Activated CD4-positive, CD25-positive, alpha-beta regulatory T cell treated with anti-CD3 and anti-CD28 coated beads, Interleukin-2, amount 50 U/mL, for 24 hours (primary cell): Measurements from ENCODE around the gene ALDH1A1.

Experiments
- ATAC-seq, 2 donors: fragments of 150-1000 bp; cut with Tn5 transposase; one replicate each; pipeline ENCODE4 v1.10.0; 2021; ENCODE audit warnings: mild to moderate bottlenecking in 1 of 2, moderate library complexity in 1 of 2

The ALDH1A1 gene

GRCh38 chr9:72952914-72953313 is at the start of gene ALDH1A1:
Gene ALDH1A1 (minus strand): TSS chr9:72953053. CDS start chr9:72953000, 53 bp downstream.
- ATAC-seq = no peak

DNA sequence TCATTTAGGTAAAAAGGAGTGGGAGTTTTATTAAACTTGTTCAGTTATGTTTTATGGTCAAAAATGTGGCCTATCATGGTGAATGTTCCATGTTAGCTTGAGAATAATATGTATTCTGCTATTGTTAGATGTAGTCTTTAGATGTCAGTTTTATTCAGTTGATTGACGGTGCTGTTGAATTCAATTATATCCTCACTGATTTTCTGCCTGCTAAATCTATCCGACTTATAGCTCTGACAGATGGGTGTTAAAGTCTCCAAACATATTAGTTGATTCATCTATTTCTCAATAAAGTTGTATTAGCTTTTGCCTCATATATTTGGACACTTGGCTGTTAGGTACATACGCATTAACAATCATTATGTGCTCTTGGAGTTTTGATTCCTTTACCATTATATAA is 49.0 kb upstream of the ALDH1A1 start:
- no peak for ATAC-seq

GRCh38 chr9:72998363-72998762 is 45.5 kb upstream of the ALDH1A1 start:
- ATAC-seq = no peak

- ATAC-seq = no peak
These were observed 44.6 kb upstream of the ALDH1A1 start for GRCh38 chr9:72997387-72997995.

GRCh38 chr9:72996684-72997314 is 43.9 kb upstream of the ALDH1A1 start:
- no peak for ATAC-seq

DNA sequence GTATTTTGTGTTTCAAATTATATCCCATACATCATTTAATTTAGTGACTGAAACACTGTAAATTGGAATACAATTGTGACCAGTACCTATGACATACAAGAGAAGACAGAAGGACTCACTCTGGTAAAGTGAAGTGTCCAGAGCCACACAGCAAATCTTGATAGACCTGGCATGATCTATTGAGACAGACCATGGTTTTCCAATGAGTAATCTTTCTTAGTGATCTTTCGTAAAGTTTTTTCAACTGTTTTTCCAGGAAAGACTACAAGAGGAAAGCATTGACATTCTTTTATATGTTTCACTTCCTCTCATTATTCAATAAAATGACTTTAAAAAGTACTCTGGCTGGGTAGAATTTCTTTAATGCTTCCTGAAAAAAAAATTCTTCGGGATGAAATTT is 43.3 kb upstream of the ALDH1A1 start:
- no peak for ATAC-seq

- no peak for ATAC-seq
These were observed 42.5 kb upstream of the ALDH1A1 start for GRCh38 chr9:72995131-72996024.

DNA sequence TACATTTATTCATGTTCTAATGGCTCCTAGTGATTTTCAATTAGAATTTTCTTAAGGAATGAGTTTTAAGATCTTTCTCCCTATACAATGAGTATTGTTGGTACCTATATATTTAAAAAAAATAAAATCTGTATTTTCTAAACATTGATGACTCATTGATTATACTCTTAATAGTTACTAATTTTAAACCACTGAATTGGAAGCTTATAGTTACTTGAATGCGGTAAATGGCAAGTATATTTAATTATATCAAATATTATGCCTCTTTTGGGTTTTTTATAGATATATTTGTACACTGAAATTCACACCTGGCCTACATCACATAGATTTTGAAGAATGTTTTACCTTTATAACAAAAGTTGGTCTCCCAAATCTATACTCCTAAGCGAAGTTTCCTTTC is 38.9 kb upstream of the ALDH1A1 start:
- no peak for ATAC-seq

DNA sequence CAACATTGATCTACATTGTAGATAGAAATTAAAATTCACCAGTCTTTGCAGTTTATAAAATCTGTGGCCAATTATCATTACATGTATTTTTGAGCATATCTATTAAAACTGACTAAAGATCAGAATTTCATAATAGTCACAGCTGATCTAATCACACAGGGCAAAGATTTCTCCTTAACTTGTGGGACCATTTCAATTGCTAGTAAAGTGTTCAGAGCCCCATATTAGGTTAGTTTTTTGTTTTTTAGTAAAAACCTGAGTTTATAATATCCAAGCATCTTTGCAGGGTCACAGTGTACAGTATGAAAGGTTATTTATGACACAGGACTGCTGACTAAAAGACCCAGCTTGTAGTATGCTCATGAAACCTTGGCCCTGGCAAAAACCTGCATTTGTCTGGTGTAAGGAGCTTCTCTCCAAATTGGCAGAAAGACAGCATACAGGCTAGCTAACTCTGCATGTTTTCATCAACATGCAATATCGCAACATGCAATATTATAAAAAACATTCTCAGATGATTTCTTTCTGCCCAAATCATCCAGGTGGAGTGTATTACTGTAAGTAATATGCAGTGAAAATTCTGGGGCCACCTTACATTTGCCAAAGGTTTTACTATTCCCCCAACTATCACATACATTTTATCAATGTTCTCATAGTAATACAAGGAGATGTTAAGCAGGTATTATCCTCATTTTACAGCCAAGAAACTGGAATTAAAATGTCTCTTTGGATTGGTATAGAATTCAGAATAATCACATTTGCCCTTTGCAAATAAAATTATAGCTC is 37.7 kb upstream of the ALDH1A1 start:
- ATAC-seq = no peak

- ATAC-seq = no peak
These were observed 33.8 kb upstream of the ALDH1A1 start for GRCh38 chr9:72986522-72987116.

GRCh38 chr9:72985746-72986145 is 32.9 kb upstream of the ALDH1A1 start:
- no peak for ATAC-seq

DNA sequence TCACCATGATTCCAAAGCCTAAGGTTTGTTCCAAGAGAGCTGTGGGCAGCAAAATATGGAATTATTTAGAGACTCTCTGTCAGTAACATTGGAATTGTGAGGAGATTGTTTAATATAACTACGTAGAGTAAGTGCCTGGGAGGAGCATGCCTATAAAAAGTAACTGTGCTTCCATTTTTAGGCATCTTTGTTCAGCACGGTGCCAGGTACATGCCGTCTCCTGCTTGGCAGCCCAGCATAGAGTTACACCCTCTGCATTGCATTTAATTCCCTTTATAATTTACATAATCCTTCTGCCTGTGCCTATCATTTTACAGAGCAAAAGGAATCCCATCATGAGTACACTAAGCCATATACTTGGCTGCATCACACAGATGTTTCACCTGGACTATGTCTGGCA is 32.1 kb upstream of the ALDH1A1 start:
- no peak for ATAC-seq

DNA sequence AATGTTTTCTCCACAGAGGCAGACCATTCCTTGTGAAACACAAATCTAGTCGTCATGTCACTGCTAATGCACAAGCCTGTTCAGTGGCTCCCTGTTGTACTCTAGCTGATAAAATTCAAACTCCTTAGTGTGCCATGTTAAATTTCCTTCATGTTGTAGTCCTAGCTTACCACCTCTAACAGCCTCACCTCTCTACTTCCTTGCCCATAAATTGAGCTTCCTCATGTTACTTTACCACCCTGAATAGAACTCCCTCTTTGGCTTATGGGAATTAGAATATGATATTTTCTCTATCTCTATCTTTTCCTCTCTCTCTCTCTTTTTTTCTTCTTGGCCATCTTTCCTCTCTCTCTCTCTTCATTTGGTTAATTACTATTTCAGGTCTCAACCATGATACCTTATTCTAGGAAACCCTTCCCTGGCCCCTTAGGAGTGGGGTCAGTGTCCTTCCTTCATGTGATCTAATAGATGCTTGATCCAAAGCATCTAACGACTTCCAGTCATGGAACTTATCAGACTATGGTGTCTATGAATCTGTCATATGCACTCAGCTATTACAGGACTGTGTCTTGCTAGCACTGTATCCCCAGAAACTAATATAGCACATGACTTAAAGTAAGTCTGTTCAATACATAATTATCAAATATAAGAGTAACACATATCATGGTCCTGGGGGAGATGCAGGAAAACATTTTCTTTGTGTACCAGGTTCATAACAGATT is 31.5 kb upstream of the ALDH1A1 start:
- no peak for ATAC-seq

DNA sequence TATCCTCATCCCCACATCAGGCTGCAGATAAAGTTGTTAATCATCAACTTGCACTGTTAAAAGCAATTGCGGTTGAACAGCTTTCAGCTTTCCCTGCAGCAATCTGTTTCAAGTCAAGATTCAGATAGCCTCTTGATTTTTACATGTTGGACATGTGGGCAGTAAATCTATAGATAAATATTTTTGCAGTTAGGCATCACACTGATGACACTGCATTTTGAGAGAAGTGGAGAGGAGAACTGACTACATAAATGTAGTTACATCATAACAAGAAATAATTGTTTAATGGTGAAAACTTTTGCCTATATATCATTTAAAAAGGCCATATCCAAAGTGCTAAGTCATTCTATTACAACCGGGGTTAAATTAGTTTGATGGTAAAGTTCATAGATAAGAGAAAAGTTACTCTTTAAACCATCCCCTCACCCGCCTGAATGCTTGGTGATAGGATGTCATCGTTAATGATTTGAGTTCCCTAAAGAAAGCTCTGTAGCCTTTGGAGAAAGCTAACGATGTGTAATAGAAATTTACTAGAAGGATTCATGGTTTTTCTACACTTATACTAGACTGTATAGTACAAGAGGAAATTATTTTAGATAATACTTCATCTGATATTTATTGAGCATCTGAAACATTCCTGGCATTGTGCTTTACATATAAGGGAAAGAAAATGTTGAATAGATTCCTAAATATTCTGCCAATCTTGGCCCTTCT is 30.8 kb upstream of the ALDH1A1 start:
- no peak for ATAC-seq

DNA sequence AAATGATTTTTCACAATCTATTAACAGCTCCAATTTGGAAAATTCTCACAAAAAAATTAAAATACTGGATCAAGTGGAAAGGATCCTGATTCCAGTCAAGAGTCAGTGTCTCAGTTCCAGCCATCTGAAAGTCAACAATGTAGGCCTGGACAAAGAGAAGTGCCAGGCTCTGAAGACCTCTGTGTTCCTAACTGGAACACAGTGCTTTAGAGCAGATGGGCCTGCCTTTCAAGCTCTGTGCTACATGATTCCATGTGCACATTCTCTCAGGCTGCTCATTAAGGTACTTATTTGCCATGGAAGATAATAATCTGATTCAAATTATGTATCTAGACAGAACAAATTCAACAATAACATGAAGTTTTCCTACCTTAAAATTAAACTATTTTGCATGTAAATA is 30.2 kb upstream of the ALDH1A1 start:
- ATAC-seq = no peak

DNA sequence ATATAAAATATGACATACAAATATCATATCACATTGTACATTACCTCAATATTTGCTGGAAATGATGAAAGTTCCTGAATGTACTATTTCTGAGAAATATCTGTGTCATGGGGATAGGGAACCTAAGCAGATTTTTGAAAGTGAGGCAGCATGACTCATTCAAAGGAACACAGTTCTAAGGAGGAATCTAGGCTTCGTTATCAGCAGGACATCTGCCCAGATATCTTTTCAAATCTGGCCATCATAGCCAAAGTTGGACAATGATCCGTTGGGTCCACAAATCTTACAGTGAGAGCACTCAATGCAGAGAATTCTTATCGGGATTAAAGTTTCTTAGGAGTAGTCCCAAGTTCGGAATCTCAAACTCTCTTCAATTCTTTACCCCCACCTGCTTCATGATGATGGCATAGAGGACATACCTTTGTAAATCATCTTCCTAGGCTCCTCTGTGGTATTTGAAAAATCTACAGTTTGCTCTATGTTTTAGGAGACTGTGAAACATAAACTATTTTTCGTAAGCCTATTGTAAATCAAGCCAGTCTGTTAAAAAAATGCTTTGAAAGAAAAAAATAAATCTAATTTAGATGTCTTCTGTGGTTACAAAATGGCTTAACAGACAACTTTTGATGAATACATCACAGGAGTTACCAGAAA is 29.4 kb upstream of the ALDH1A1 start:
- no peak for ATAC-seq

- no peak for ATAC-seq
These were observed 28.6 kb upstream of the ALDH1A1 start for GRCh38 chr9:72981433-72981832.

DNA sequence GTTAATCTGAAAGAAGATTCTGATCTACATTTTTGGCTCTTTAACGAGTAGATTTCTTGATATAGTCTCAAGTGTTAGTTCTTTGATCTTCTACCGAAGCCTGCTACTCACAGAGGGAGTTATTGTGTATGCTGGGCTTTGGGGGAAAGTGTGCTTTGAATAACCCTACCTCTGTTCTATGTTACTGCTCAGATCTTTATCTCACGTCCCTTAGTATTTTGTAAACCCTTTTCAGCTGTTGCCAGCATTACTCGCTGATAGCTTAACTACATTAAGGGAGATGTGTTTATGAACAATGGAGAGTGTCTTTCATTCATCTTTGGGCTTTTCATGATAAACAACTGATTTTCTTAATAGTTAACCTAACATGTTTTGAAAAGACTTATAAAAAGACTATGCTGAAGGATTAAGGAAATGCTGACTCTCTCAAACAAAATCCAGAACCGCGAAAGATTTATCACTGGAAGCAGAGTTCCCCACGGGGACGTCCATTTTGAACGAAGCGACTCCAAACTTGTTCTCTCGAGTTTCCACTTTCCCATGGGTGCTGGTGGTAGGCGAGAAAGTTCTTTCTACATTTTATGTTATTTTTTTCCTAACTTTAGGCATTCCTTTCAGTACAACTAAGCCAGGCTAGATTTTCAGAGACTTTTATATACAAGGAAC is 27.9 kb upstream of the ALDH1A1 start:
- ATAC-seq = no peak

DNA sequence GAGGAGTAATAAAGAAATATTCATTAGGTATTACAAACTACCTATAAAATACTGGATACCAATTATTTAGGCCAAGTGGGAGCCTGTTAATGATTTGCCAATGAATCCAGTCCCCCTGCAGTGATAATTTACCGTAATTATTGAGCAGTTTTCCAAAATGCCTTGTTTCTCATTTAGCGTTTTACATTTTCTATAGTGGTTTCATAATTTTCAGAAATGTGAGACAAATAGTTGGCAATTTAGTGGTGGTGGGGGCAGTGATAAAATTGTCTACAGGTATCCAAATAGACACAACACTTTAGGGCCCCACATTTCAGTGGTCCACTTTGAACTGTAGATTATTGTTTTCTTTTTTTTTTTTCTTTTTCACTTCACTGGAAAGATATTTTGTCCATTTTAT is 27.3 kb upstream of the ALDH1A1 start:
- no peak for ATAC-seq
